ENCODE data around the gene KRTAP3-2. TPM values are rescaled to one million over a fixed set of nuclear protein-coding genes. Genes with fewer than 3 reads are reported as not detected.

The KRTAP3-2 gene
- polyA plus RNA-seq, 1 experiment: not detected

GRCh38 chr17:41013606-41014005 lies 13.9 kb upstream of the KRTAP3-2 start:
- no peak overlapping the region for H3K27ac ChIP-seq (ENCODE audit: low read depth, low read length)
- TF ChIP-seq CTCF (IDR thresholded peaks at IDR 0.05; ENCODE audit: low read depth, low read length): no peak
- ChIA-PET CTCF (no interaction called here), POLR2A (no interaction called here)
- no peaks in the 10 kb centered on the region for H3K27me3 ChIP-seq (ENCODE audit: control insufficient read depth, insufficient read depth, low read length)
- DNase-seq (ENCODE audit: low read depth, low spot score): peak; percentile 13
- H3K4me3 ChIP-seq (ENCODE audit: low read depth, low read length): no peak overlapping the region
- no peaks in the 10 kb centered on the region for H3K9me3 ChIP-seq (ENCODE audit: control insufficient read depth, insufficient read depth, low read length)

- H3K27ac ChIP-seq (ENCODE audit: low read depth, low read length): no peak overlapping the region
- ChIA-PET POLR2A (no interaction called here), CTCF (no interaction called here)
- H3K27me3 ChIP-seq (ENCODE audit: control insufficient read depth, insufficient read depth, low read length): no peaks in the 10 kb centered on the region
- no peak for DNase-seq (ENCODE audit: low read depth, low spot score)
- no peaks in the 10 kb centered on the region for H3K9me3 ChIP-seq (ENCODE audit: control insufficient read depth, insufficient read depth, low read length)
- no peak overlapping the region for H3K4me3 ChIP-seq (ENCODE audit: low read depth, low read length)
- no peak for TF ChIP-seq CTCF (IDR thresholded peaks at IDR 0.05; ENCODE audit: low read depth, low read length)
These were observed 13.5 kb upstream of the KRTAP3-2 start for GRCh38 chr17:41013181-41013580.

- no peaks in the 10 kb centered on the region for H3K9me3 ChIP-seq (ENCODE audit: control insufficient read depth, insufficient read depth, low read length)
- no peaks in the 10 kb centered on the region for H3K27me3 ChIP-seq (ENCODE audit: control insufficient read depth, insufficient read depth, low read length)
- TF ChIP-seq CTCF (IDR thresholded peaks at IDR 0.05; ENCODE audit: low read depth, low read length): no peak
- DNase-seq (ENCODE audit: low read depth, low spot score): no peak
- ChIA-PET POLR2A (no interaction called here), CTCF (no interaction called here)
- H3K4me3 ChIP-seq (ENCODE audit: low read depth, low read length): no peak overlapping the region
- H3K27ac ChIP-seq (ENCODE audit: low read depth, low read length): no peak overlapping the region
These were observed 12.8 kb upstream of the KRTAP3-2 start for GRCh38 chr17:41012326-41013120.

- POLR2A ChIA-PET: interaction anchor here (0.8 kb wide), 1 partner anchor 97 kb away, joined by 3 read pairs; no protein-coding TSS in a partner anchor
- no peaks in the 10 kb centered on the region for H3K27me3 ChIP-seq (ENCODE audit: control insufficient read depth, insufficient read depth, low read length)
- DNase-seq (ENCODE audit: low read depth, low spot score): no peak
- no peaks in the 10 kb centered on the region for H3K9me3 ChIP-seq (ENCODE audit: control insufficient read depth, insufficient read depth, low read length)
- TF ChIP-seq CTCF (IDR thresholded peaks at IDR 0.05; ENCODE audit: low read depth, low read length): no peak
- H3K4me3 ChIP-seq (ENCODE audit: low read depth, low read length): no peak overlapping the region
- CTCF ChIA-PET: no interaction called here
- H3K27ac ChIP-seq (ENCODE audit: low read depth, low read length): no peak overlapping the region
These were observed 10.7 kb upstream of the KRTAP3-2 start for GRCh38 chr17:41010441-41010840.

GRCh38 chr17:41009936-41010335 lies 10.2 kb upstream of the KRTAP3-2 start:
- no peak overlapping the region for H3K4me3 ChIP-seq (ENCODE audit: low read depth, low read length)
- POLR2A ChIA-PET: interaction anchor here (0.8 kb wide), 1 partner anchor 97 kb away, joined by 3 read pairs; no protein-coding TSS in a partner anchor

More at GRCh38 chr17:41009936-41010335, 10.2 kb upstream of the KRTAP3-2 start:
- Histone ChIP-seq H3K27ac (ENCODE audit: low read depth, low read length) (no peak overlapping the region), H3K27me3 (ENCODE audit: control insufficient read depth, insufficient read depth, low read length) (no peaks in the 10 kb centered on the region), H3K9me3 (ENCODE audit: control insufficient read depth, insufficient read depth, low read length) (no peaks in the 10 kb centered on the region)
- TF ChIP-seq CTCF (IDR thresholded peaks at IDR 0.05; ENCODE audit: low read depth, low read length): no peak
- DNase-seq (ENCODE audit: low read depth, low spot score): no peak
- CTCF ChIA-PET: no interaction called here

All from AG04450 (cell line).